GM18520 (cell line): ENCODE measurements around the gene RRAD.
"Not testable (repeated sequence)": the region's sequence is repeated elsewhere in the genome, so short reads cannot be mapped to it uniquely, and the experiment has no call there.

Source experiments
- ATAC-seq: cut with Tn5 transposase; IDR thresholded peaks from one replicate; pipeline ENCODE4 v1.9.1; 2021; ENCODE audit not compliant: unreplicated experiment

The RRAD gene

GRCh38 chr16:66950971-66951790 is 25.8 kb upstream of the RRAD start:
- ATAC-seq, result no peak

- ATAC-seq, result peak; percentile 35
Measured at GRCh38 chr16:66950437-66950836, 25.1 kb upstream of the RRAD start.

GRCh38 chr16:66949472-66949871 is 24.1 kb upstream of the RRAD start:
- no peak for ATAC-seq

- no peak for ATAC-seq
Measured at GRCh38 chr16:66948837-66949225, 23.5 kb upstream of the RRAD start.

GRCh38 chr16:66948134-66948836 is 22.9 kb upstream of the RRAD start:
- ATAC-seq, result no peak

GRCh38 chr16:66947302-66948065 is 22.1 kb upstream of the RRAD start:
- peak; percentile 61 for ATAC-seq

- no peak for ATAC-seq
Measured at GRCh38 chr16:66946974-66947301, 21.6 kb upstream of the RRAD start.

- ATAC-seq, result no peak
Measured at GRCh38 chr16:66946541-66946940, 21.2 kb upstream of the RRAD start.

GRCh38 chr16:66945939-66946338 is 20.6 kb upstream of the RRAD start:
- no peak for ATAC-seq

- not testable (repeated sequence) for ATAC-seq
Measured at GRCh38 chr16:66944971-66945370, 19.6 kb upstream of the RRAD start.

- ATAC-seq, result no peak
Measured at GRCh38 chr16:66944054-66944441, 18.7 kb upstream of the RRAD start.

GRCh38 chr16:66943426-66944053 is 18.2 kb upstream of the RRAD start:
- no peak for ATAC-seq

GRCh38 chr16:66942981-66943380 is 17.6 kb upstream of the RRAD start:
- no peak for ATAC-seq

GRCh38 chr16:66940236-66940635 is 14.9 kb upstream of the RRAD start:
- no peak for ATAC-seq

- ATAC-seq, result no peak
Measured at GRCh38 chr16:66939366-66939765, 14.0 kb upstream of the RRAD start.

GRCh38 chr16:66937725-66938337 is 12.5 kb upstream of the RRAD start:
- ATAC-seq, result no peak

GRCh38 chr16:66936889-66937554 is 11.7 kb upstream of the RRAD start:
- ATAC-seq, result no peak

- no peak for ATAC-seq
Measured at GRCh38 chr16:66936462-66936861, 11.1 kb upstream of the RRAD start.

- no peak for ATAC-seq
Measured at GRCh38 chr16:66935314-66936011, 10.1 kb upstream of the RRAD start, which contains the start of gene CES2. TSS of gene CES2 (plus strand) at chr16:66935516. CDS start at chr16:66935636, 120 bp downstream.
